Hematopoietic multipotent progenitor cell treated with erythropoietin and hydrocortisone succinate and interleukin-3 and kit ligand, for 15 days (in vitro differentiated cells): ENCODE data around the gene SRGAP3.

Source experiments
- DNase-seq: peaks from one replicate; pipeline ENCODE4 v3.0.0-alpha.2; 2015; ENCODE audit warnings: low spot score

SRGAP3 gene

GRCh38 chr3:9225268-9225667 is 24.2 kb downstream of the SRGAP3 start:
- DNase-seq: no peak

- DNase-seq: no peak
These were observed 25.0 kb downstream of the SRGAP3 start for GRCh38 chr3:9224490-9224889.

DNA sequence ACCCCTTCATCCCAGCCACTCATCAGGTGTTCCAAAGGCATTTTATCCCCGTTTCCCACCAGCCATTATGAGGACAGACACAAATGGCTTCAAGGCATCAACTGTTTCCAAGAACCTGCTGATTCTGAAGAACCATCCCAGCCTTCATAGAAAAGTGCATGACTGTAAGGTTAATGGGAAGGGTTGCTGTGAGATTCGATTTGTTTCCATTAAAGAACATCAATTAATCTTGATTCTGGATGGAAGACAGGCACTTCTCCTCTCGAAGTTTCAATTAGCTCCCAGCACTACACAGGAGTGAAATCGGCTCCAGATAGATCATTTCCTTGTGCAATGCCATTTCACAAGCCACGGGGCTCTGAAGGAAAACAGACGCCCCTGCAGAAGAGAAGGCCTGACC is 25.8 kb downstream of the SRGAP3 start:
- DNase-seq: no peak

GRCh38 chr3:9222956-9223639 is 26.3 kb downstream of the SRGAP3 start:
- no peak for DNase-seq

DNA sequence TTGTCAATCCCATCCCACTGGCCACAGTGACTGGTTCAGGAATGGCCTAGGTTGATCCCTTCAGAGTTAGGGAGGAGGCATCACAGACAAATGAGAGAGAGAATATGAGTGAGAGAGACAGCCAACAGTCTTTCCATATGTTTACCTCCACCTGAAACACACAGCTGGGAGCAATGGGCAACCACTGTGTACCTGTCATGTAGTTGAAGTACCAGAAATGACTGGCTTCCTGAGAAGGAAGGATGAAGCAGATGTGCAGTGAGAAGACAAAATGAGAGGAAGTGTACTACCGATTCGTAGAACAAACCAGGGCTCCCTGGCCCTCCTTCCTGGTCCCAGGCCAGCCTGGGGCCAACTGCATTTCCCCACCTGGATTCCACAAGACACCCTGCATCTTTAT is 27.4 kb downstream of the SRGAP3 start:
- DNase-seq: no peak

- no peak for DNase-seq
These were observed 31.0 kb downstream of the SRGAP3 start for GRCh38 chr3:9218514-9218846.

DNA sequence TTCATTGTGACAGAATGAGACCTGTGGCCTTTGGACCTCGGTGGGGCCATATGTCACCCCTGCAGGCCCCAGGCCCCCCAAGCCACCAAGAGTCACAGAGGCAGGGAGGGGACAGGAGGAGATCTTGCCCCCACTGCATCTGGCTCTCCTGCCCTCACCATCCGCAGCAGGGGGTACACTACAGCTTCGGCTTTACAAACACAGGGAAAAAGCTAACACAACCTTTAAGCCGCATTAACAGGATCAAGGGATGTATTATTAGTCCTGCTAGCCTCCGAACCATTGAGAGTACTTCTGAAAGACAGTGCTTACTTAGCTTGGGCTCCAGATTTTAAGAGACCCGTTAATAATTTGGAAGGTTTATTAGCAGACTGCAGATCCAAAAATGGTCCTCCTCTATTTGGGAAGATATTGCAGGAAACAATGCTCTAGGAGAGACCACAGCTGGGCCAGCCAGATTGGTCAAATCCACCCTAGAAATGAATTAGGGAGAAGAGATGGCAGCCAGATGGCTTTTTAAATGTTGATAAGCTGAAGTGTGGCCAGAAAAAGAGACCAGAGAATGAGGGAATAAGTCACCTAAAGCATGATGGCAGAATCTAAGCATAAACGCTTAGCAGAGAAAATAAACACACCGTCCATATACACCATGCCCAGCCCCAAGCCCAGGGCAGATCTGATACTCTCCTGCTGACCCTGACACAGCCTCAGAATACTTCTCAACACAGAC is 31.5 kb downstream of the SRGAP3 start:
- DNase-seq: no peak

GRCh38 chr3:9216736-9217135 is 32.7 kb downstream of the SRGAP3 start:
- no peak for DNase-seq

GRCh38 chr3:9214599-9214998 is 34.8 kb downstream of the SRGAP3 start:
- no peak for DNase-seq

DNA sequence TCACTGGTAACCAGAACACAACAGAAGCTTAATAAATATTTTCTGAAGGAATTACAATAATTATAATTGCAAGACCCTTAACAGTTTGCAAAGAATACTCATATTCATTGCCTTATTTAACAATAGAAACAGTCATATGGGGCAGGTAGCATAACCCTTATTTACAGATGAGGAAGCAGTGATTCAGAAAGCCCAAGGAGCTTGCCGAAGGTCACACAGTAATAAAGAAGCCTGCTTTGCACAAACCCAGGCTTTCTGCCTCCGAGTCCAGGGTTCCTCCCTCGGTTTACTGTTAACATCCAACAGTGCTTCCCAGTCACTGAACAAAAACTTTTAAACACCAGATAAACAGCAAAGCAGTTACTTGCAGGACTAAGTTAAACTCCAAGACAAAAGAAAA is 35.3 kb downstream of the SRGAP3 start:
- DNase-seq: no peak

DNA sequence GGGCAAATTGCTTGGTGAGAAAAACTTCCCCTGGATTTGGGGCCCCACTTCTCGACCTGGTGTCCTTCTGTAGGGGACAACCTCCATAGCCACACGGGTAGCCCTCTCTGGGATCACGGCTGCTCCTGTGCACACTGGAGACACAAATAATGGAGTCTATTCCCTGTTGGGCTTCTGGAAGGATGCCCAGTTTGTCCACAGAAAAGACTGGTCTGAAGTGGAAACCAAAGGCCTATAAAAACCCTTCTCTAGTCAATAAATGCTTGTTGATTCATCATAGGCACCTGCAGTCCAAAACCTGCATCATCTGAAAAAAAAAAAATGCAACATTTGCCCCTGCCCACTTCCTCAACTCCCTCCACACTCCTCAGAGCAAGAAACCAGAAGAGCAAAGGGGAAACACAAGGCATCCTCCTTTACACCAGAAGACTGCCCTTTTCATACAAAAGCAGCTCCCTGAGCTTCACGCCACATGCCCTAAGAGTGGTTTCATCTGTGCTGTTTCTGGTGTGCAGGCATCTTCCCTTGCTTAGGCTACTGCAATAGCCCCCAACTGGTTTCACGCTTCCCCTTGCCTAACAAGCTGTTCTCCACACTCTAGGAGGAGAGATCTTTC is 36.3 kb downstream of the SRGAP3 start:
- DNase-seq: no peak

GRCh38 chr3:9211155-9211950 is 38.1 kb downstream of the SRGAP3 start:
- no peak for DNase-seq

DNA sequence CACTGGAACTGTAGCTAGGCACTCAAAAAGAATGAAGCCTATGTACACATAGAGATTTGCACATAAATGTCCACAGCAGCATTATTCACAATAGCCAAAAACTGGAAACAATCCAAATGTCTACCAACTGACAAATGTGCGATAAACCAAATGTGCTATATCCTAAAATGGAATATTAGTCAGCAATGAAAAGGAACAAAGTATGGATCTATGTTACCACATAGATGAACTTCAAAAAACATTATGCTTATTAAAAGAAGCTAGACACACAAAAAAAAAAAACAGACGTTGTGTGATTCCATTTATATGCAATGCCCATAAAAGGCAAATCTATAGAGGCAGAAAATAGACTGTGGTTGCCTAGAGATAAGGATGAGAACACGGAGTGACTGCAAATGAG is 39.7 kb downstream of the SRGAP3 start:
- DNase-seq: no peak

DNA sequence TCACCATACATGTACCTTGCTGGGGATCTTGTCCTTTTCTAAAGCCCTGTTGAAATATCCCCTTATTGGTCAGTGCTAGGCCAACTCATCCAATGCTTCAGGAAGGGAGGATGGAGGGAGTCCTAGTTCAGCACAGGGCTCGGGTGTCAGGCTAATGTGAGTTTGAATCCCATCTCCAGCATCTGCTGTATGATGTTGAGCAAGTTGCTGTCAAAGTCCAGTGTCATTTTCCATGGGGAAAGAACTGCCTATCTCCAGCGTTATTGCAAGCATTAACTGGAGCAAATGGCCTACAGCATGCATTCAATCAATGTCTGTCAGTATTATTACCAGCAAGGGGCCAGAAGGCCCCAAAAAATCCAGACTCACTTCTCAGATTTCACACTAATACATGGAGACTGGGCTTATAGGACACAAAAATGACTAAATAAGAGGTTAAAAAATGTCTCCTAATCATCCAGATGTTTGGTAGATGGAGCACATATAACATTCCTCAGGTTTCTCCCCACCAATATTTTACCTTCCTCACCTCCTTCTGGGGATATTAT is 40.8 kb downstream of the SRGAP3 start:
- no peak for DNase-seq

- DNase-seq: no peak
These were observed 42.2 kb downstream of the SRGAP3 start for GRCh38 chr3:9207116-9207763.

DNA sequence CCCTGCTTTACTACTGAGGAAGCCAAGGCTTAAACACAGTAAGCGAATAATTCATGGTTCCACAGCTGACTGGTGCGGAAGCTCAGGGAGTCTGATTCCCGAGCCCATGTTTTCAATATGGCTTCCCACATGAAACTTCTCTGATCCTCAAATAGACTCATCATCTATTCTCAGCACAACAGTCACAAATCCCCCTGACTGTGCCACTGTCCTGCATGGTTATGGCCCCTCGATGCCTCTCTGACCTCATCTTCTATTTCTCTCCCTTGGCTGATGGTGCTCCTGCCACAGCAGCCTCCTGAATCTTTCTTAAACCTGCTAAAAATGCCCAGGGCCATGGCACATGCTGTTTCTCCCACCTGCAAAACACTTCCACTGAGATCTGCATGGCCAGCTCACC is 43.2 kb downstream of the SRGAP3 start:
- no peak for DNase-seq

DNA sequence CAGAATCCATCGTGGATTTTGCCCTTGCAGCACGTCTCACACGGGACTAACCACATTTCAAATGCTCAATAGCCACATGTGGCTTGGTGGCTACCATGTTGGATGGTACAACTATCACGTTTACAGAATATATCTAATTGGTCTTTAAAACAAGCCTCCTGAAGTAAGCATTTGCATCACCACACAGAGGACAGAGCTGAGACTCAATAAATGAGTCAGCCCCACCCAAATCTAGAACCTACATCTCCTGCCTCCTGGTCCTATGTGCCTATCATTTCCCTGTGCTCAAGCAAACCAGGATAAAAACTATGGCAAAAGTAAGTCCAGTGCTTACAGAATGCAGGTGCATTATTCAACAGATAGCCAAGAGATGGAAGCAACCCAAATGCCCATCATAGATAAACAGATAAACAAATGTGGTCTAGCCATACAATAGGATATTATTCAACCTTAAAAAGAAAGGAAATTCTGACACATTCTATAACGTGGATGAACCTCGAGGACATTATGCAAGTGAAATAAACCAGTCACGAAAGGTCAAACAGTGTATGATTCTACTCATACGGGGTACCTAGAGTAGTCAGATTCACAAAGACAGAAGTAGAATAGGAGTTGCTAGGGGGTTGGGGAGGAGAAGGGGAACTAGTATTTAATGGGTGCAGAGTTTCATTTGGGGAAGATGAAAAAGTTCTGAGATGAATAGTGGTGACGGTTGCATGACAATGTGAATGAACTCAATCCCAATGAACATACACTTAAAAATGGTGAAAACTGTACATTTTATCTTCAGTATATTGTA is 43.9 kb downstream of the SRGAP3 start:
- DNase-seq: no peak

DNA sequence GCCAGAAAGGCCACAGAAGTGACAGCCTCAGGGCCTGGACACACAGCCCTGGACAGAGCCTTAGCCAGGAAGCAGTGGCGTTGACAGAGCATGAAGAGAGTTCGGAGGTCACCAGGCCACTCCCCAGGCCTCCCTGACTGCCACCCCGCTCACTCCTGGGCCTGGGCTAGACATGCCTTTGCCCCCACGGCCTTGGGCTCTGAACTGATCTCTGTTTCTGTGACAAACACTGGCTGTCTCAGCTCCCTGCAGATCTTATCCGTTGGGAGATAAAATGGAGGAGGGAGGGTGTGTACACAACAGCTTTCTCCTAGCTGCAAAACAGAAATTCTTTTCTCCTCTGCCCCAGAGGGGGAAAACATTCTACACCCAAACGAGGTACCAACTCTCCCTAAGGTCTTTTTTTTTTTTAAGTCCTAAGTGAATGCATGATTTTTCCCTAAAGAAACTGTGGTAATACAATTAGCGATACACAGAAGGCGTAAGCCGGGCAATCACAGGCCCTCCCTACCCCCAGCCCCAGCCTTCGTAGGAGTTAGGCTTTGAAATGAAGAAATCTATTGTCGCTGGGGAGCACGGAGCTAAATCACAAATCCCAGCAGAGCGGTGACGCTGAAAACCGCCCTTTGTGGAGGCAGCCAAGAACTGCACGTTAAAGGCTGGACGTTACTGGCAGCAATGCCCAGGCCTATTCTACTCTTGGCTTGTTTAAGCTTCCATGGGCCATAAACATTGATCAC is 45.0 kb downstream of the SRGAP3 start:
- DNase-seq: no peak

GRCh38 chr3:9203317-9203716 is 46.1 kb downstream of the SRGAP3 start:
- no peak for DNase-seq

GRCh38 chr3:9202546-9202945 is 46.9 kb downstream of the SRGAP3 start:
- no peak for DNase-seq
